CD4-positive, alpha-beta T cell treated with Interleukin-1 beta for 1 hour (primary cell): Measurements from ENCODE around the gene STK39.
A peak's percentile ranks its signal among the peaks of the same experiment; 100 is the strongest.

ENCODE experiments used
- DNase-seq, 2 donors: peaks; one replicate each; pipeline ENCODE4 v3.0.0-alpha.2; 2020 to 2022

STK39 gene

DNA sequence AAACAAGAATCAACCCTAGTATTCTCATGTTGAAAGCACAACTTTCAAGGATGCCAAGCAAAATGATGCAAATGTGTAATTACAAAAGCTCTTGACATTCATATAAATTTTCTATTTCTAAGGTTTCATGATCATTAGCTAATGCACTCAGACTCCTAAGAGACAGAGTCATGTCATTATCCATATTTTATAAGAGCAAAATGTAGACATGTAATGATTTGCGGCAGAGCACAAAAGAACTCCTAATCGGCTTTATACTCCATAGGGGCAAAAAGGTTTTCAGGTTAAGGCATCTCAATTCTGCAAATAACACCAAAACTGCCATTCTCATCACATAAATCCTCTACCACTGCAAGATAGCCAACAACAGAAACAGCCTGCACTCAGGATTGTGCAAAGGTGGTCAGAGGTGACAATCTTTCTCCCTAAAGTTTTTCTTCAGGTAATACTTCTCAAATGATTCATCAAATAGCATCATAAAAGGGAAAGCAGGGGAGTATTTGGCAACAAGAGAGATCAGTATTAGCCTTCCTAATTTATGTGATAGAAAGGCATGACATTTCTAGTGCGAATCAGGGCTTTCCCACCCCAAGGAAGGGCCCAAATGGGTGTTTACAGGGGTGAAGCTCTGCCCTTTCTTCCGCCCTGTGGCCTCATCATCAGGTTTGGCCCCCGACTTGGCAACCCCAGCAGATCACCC, 64.7 kb downstream of the STK39 start:
- DNase-seq: no peak

- no peak for DNase-seq
Observed at GRCh38 chr2:168181825-168182224, 65.6 kb downstream of the STK39 start.

- DNase-seq: no peak
Observed at GRCh38 chr2:168180914-168181313, 66.5 kb downstream of the STK39 start.

GRCh38 chr2:168180483-168180882, 66.9 kb downstream of the STK39 start:
- no peak for DNase-seq

DNA sequence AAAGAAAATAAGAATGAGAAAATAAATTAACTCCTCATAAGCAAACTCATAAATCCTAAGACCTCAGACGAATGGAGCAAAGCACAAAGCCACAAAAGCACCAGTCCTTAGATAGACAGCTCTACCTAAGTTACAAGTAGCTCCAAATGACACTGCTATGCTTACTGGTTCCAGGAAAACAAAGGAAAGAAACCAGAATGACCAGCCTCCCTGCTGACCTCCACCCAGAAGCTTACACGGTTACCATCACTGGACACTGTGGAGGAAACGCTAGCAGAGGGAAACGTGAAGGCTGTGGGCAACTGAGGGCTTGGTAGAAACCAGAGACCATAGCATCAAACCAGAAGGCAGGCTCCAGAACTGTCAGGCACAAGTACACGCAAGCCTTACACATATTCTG, 67.8 kb downstream of the STK39 start:
- DNase-seq: no peak

DNA sequence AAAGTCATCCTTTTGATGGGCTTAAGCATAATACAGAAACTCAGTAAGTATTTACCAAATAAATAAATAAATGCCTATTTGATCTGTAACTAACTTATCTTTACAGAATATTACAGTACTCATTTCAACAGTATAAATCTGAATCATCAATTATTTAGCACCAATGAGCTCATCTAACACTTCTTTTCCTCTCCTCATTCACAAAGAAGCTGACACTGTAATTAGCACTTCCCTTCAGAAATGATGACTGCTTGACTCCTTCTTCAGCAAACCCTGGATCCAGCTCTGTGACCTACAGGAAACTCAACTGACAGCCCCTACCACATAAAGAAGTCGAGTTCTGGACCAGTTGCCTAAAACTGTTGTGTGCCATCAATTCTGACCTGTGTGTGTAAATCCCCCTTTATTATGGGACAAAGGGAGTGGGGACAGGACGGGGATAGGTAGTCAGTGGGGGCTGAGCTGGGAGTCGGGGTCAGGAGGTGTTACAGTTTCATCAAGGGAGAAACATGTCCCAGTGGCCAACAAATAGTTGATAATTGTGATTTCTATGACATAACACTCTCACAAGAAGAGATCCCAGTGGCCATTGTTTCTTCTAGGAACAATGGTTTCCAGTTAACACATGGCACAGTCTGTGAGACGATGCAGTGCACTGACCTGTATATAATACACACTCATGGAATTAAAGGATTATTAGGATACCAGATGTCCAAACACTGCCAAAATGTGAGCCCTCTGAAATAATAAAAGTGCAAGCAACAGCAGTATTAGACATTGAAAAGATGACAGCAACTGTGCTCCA, 68.7 kb downstream of the STK39 start:
- DNase-seq: no peak

DNA sequence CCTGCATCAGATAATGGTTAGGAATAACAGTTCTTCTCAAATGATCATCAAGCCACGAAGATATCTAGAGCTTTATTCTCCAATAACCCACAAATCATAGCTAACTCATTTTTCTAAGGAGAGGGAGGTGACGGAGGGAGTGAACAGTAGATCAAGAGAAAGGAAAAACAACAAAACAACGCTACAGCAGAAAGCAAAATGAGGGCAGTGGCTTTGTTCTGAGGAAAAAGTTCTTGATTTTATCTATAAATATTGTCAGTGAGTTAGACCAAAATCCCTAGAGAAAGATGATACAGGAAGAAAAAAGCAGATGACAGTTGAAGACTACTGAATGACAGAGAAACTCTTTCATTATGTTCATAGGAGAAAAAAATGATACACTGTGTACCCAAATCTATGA, 71.0 kb downstream of the STK39 start:
- DNase-seq: no peak

DNA sequence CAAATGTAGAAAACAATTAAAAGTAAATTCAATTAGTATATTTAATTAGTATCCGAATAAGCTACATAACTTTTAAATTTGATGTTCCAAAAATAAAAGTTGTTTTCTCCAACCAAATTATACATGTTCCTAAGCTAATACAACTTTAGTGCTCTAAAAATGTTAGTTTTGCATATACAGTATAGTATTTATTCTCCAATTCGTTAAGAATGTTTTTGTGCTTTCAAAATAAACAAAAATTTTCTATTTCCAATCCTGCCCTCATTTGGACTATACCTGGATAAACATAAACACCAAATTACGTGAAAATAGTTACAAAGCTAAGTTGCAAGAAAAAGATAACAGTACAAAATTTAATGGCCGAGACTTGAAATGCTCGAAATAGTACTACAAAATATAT, 71.9 kb downstream of the STK39 start:
- no peak for DNase-seq

- DNase-seq: peak; percentile 27 to 46
Observed at GRCh38 chr2:168174756-168175155, 72.6 kb downstream of the STK39 start.

DNA sequence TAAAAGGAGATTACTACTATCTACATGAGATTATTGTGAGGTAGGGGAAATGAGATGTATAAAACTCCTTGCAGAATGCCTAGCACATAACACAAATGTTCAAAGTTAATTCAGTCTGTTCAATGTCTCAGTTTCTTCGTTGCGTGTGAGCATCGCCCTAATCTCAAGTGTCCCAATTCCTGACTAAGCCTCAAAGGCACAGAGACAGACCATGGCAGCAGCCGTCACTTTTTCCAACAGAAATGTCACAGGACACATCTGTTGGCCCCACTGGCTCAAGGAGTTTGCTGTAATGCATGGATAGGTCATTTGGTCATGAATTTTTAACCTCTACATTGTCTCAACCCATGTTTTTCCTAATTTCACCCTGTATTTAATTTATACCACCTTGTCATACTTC, 75.3 kb downstream of the STK39 start:
- DNase-seq: no peak

GRCh38 chr2:168171059-168171762, 76.2 kb downstream of the STK39 start:
- no peak for DNase-seq

DNA sequence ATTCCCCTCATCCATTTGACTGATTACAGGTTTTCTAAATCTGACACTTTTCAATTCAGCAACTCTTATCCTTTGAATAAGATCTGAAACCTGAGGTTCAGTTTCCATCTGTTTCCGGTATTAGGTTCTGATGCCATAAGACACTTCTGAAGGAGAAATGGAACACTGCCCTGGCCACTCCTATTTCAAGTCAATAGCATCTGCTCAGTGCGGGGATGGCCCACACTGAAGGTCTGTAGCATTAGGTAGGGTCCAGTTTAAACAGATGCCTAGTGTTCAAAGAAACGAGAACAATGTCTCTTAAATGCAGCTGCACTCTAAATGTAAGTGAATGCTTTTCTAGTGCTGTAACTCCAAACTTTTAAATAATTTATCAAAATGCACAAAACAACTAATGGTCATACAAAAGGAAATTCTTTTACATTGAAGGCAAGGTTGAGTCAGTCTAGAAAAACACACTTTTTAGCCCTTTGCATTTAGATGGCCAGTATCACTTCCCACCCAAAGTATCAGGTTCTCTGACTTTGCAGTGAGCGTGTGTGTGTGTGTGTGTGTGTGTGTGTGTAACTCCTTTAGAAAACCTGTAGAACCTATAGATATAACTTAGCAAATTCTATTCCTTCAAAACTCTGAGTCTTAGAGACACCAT, 78.2 kb downstream of the STK39 start:
- no peak for DNase-seq

DNA sequence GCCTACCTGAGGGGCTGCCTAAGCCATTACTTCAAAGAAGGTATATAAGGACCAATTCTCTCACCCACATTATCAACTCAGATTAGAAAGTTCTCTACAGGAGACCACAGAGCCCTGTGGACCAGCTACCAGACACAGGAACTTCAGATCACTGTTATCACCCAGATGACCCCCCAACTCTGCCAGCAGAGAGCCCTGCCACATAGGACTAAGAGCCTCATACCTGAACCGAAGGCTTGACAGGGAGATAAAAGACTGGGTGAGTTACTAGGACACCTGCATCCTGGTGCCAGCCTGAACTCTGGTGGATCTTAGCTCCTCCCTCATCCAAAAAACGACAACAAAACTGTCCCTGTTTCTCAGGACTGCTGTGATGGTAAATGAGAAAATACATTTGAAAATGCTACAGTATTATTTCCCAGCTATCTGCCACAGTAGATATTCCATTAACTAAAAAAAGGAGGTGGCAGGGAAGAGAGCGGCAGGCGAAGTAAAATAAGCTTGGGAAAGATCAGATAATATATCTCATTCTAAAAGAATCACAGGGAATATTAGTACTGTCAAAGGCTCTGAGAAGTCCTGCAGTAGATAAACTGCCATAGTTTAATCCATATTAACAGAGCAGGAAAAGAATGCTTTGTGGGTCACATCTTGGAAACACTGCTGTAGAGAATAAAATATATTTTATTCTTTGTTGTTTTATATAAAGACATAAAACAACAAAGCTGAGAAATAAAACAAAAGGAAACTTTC, 79.7 kb downstream of the STK39 start:
- DNase-seq: no peak

DNA sequence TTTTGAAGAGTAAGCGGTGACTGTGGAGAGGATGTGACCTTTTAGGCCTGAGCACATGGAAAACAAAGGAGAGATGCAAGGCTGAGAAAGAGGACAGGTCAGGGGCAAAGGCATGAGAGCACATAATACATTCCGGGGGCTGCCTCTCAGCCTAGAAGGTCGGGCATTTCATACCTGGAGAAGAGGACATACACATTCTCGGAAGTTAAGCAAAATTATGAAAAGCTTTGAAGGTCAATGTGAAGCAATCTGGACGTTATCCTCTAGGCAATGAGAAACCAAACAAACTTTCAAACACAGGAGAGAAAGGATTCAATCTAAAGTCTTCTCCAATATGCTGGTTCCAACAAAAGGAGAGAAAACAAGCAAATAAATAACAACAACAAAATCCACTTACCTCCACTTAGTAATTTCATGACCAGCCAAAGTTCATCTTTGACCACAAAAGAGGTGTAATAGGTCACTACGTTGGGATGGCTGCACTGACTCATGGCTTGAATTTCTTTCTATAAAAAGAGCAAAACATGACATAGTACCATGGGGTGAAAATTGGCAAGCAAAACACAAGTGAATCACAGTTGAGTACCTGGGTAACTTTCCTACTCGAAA, 80.4 kb downstream of the STK39 start:
- no peak for DNase-seq

GRCh38 chr2:168165985-168166901, 81.2 kb downstream of the STK39 start:
- DNase-seq: no peak

DNA sequence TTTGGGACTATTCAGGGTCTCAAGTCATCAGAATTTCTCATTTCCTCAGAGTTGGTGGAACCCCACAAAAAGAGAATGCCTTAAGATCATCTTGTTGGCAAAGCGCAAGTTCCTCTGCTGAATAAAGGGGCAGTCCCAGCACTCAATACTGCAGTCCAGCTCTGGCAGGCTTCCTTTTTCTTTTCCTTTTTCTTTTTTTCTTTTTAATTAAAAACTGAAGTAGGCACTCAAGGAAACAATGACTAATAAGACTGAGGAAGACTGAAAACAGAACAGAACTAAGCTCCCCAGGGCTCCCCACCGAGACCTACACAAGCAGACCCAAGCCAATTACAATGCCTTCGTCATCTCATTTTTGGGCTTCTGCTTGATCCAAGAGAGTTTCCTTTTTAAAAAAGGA, 82.0 kb downstream of the STK39 start:
- no peak for DNase-seq

- DNase-seq: peak in 1 of 2 donors; percentile 25
Observed at GRCh38 chr2:168160897-168161296, 86.5 kb downstream of the STK39 start.

DNA sequence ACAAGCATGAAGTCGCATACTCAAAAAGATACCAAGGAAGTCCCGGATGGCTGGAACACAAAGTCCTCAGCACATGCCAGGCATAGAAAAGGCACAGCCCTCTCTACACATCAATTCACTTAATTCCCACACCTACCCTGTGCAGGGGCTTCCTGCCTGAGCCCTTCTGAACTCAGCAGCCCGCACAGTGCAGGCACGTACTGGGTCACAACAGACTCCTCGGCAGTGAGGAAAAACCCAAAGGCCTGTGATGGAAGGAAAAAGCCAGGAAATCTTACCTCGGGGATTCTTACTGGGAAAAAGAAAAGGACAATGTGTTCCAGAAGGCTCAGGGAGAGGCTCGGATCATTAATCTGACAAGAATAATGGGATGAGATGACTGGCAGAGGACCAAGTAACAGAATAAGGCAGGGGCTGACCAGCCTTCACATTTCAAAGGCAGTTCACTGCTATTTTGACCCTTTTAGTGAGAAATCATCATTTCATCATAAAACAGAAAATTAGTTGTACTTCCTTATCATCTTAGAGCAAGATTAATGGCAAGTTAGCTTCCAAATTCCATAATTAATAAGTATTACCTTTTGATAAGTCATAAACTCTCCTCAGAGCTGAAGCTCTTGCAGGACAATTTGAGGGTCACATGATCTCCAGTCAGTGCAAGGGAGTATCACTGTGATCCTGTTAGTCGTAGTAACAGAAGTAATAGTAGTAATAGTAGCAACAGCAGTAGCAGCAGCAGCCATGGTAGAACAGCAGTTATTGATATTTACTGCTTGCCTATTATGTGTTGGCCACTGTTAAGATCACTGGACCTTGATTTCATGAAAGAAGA, 87.4 kb downstream of the STK39 start:
- no peak for DNase-seq

GRCh38 chr2:168158586-168158985, 88.8 kb downstream of the STK39 start:
- no peak for DNase-seq

- DNase-seq: no peak
Observed at GRCh38 chr2:168157926-168158325, 89.5 kb downstream of the STK39 start.
